ENCODE data around the gene ORM1.

DNA sequence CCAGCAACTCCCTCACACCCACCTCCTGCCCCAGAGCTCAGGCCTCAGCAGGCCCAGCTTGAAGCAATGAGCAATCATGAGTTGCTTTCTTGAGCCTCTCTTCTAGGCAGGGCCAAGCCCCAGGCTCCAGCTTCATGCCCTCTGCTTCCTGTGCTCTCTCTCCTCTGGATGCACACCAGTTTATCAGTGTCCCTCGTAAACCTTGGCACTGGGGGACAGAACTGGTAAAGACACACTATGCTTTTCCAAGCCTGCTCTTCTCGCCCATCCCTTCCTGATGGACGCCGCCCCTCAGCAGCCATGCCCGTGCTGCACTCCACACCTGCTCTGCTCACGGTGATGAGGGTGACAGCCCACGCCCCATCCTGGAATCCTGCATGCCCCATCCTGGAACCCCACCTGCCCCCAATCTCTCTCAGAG, 49.4 kb upstream of the ORM1 start:
- no peak for TF ChIP-seq POLR2A (IDR thresholded peaks at IDR 0.05)
- TF ChIP-seq, protein P1, sequence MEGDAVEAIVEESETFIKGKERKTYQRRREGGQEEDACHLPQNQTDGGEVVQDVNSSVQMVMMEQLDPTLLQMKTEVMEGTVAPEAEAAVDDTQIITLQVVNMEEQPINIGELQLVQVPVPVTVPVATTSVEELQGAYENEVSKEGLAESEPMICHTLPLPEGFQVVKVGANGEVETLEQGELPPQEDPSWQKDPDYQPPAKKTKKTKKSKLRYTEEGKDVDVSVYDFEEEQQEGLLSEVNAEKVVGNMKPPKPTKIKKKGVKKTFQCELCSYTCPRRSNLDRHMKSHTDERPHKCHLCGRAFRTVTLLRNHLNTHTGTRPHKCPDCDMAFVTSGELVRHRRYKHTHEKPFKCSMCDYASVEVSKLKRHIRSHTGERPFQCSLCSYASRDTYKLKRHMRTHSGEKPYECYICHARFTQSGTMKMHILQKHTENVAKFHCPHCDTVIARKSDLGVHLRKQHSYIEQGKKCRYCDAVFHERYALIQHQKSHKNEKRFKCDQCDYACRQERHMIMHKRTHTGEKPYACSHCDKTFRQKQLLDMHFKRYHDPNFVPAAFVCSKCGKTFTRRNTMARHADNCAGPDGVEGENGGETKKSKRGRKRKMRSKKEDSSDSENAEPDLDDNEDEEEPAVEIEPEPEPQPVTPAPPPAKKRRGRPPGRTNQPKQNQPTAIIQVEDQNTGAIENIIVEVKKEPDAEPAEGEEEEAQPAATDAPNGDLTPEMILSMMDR (IDR thresholded peaks at IDR 0.05), result no peak

All from right lobe of liver (tissue), 4 donors.